Stimulated activated CD8-positive, alpha-beta memory T cell treated with anti-CD3 and anti-CD28 coated beads, Interleukin-15, amount 100 ng/mL, for 48 hours (primary cell): ENCODE data around the gene USP17L19.
"Not testable (repeated sequence)": the region's sequence is repeated elsewhere in the genome, so short reads cannot be mapped to it uniquely, and the experiment has no call there.

Experiments
- DNase-seq, 2 donors: peaks; one replicate each; pipeline ENCODE4 v3.0.0-alpha.2; 2020; ENCODE audit warnings: low read depth in 2 of 2

Gene USP17L19

DNA sequence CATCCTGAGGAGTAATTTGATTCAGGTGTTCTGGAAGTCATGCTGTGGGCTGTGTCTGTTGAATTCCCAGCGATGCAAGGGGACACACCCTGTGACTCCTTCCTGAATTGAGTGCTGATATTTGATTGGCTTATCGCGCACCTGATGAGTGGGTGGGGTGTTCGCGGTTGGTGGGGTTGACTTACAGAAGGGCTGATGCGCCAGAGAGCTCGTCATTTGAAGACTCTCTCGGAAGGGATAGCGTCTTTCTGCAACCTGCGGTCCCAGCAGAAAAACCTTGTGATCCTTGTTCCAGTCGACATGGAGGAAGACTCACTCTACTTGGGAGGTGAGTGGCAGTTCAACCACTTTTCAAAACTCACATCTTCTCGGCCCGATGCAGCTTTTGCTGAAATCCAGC, at the start of gene USP17L19:
Gene USP17L19 (plus strand): TSS at position 301 of the 400 bp plus-strand sequence. CDS start 0 bp downstream, at position 301.
- DNase-seq = not testable (repeated sequence)

DNA sequence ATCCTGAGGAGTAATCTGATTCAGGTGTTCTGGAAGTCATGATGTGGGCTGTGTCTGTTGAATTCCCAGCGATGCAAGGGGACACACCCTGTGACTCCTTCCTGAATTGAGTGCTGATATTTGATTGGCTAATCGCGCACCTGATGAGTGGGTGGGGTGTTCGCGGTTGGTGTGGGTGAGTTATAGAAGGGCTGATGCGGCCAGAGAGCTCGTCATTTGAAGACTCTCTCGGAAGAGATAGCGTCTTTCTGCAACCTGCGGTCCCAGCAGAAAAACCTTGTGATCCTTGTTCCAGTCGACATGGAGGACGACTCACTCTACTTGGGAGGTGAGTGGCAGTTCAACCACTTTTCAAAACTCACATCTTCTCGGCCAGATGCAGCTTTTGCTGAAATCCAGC, 42.8 kb upstream of the USP17L19 start, which contains the start of gene USP17L10:
Gene USP17L10 (plus strand): TSS at position 301 of the 400 bp plus-strand sequence. CDS start 0 bp downstream, at position 301.
- DNase-seq = not testable (repeated sequence)

DNA sequence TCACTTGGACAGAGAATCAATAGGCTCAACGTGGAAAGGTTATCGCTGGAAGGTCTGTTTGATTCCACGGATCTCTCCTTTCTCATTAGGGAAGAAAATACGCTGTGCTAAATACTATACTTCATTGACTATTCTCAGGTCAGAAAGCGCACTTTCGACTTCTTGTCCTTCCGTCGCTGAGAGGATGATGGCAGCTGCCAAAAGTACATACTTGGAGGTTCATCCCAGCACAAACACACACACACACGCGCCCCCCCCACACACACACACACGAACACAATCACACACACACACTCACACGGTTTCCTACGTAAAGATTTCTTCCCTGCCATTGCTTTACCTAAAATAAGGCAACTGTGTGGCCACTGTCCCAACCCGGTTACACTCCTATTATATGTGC, 38.5 kb upstream of the USP17L19 start:
- DNase-seq = not testable (repeated sequence)

DNA sequence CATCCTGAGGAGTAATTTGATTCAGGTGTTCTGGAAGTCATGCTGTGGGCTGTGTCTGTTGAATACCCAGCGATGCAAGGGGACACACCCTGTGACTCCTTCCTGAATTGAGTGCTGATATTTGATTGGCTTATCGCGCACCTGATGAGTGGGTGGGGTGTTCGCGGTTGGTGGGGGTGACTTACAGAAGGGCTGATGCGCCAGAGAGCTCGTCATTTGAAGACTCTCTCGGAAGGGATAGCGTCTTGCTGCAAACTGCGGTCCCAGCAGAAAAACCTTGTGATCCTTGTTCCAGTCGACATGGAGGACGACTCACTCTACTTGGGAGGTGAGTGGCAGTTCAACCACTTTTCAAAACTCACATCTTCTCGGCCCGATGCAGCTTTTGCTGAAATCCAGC, 38.1 kb upstream of the USP17L19 start, which contains the start of gene USP17L11:
Gene USP17L11 (plus strand): TSS at position 301 of the 400 bp plus-strand sequence. CDS start 0 bp downstream, at position 301.
- DNase-seq = not testable (repeated sequence)

GRCh38 chr4:9219852-9220251, 33.3 kb upstream of the USP17L19 start, which contains the start of gene USP17L12:
USP17L12 (plus strand) TSS chr4:9220152; CDS start chr4:9220152, 0 bp downstream.
- DNase-seq = not testable (repeated sequence)

GRCh38 chr4:9224596-9224995, 28.6 kb upstream of the USP17L19 start, which contains the start of gene USP17L13:
USP17L13 (plus strand) TSS chr4:9224896; CDS start chr4:9224896, 0 bp downstream.
- not testable (repeated sequence) for DNase-seq

GRCh38 chr4:9230249-9230648, 22.9 kb upstream of the USP17L19 start:
- DNase-seq = not testable (repeated sequence)

GRCh38 chr4:9234085-9234484, 19.1 kb upstream of the USP17L19 start, which contains the start of gene USP17L15:
USP17L15 (plus strand) TSS chr4:9234385; CDS start chr4:9234385, 0 bp downstream.
- not testable (repeated sequence) for DNase-seq

DNA sequence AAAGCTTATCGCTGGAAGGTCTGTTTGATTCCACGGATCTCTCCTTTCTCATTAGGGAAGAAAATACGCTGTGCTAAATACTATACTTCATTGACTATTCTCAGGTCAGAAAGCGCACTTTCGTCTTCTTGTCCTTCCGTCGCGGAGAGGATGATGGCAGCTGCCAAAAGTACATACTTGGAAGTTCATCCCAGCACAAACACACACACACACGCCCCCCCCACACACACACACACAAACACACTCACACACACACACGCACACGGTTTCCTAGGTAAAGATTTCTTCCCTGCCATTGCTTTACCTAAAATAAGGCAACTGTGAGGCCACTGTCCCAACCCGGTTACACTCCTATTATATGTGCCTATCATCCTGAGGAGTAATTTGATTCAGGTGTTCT, 14.7 kb upstream of the USP17L19 start:
- not testable (repeated sequence) for DNase-seq

DNA sequence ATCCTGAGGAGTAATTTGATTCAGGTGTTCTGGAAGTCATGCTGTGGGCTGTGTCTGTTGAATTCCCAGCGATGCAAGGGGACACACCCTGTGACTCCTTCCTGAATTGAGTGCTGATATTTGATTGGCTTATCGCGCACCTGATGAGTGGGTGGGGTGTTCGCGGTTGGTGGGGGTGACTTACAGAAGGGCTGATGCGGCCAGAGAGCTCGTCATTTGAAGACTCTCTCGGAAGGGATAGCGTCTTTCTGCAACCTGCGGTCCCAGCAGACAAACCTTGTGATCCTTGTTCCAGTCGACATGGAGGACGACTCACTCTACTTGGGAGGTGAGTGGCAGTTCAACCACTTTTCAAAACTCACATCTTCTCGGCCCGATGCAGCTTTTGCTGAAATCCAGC, 9.6 kb upstream of the USP17L19 start, which contains the start of gene USP17L17:
Gene USP17L17 (plus strand): TSS at position 301 of the 400 bp plus-strand sequence. CDS start 0 bp downstream, at position 301.
- not testable (repeated sequence) for DNase-seq

DNA sequence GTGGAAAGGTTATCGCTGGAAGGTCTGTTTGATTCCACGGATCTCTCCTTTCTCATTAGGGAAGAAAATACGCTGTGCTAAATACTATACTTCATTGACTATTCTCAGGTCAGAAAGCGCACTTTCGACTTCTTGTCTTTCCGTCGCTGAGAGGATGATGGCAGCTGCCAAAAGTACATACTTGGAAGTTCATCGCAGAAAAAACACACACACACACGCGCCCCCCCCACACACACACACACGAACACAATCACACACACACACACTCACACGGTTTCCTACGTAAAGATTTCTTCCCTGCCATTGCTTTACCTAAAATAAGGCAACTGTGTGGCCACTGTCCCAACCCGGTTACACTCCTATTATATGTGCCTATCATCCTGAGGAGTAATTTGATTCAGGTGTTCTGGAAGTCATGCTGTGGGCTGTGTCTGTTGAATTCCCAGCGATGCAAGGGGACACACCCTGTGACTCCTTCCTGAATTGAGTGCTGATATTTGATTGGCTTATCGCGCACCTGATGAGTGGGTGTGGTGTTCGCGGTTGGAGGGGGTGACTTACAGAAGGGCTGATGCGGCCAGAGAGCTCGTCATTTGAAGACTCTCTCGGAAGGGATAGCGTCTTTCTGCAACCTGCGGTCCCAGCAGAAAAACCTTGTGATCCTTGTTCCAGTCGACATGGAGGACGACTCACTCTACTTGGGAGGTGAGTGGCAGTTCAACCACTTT, 5.1 kb upstream of the USP17L19 start, which contains the start of gene USP17L18:
Gene USP17L18 (plus strand): TSS at position 678 of the 728 bp plus-strand sequence. CDS start 0 bp downstream, at position 678.
- not testable (repeated sequence) for DNase-seq

GRCh38 chr4:9257824-9258223, 4.6 kb downstream of the USP17L19 start, which contains the start of gene USP17L20:
USP17L20 (plus strand) TSS chr4:9258124; CDS start chr4:9258124, 0 bp downstream.
- DNase-seq = not testable (repeated sequence)

GRCh38 chr4:9262572-9262971, 9.4 kb downstream of the USP17L19 start, which contains the start of gene USP17L21:
USP17L21 (plus strand) TSS chr4:9262872; CDS start chr4:9262872, 0 bp downstream.
- not testable (repeated sequence) for DNase-seq

DNA sequence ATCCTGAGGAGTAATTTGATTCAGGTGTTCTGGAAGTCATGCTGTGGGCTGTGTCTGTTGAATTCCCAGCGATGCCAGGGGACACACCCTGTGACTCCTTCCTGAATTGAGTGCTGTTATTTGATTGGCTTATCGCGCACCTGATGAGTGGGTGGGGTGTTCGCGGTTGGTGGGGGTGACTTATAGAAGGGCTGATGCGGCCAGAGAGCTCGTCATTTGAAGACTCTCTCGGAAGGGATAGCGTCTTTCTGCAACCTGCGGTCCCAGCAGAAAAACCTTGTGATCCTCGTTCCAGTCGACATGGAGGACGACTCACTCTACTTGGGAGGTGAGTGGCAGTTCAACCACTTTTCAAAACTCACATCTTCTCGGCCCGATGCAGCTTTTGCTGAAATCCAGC, 14.1 kb downstream of the USP17L19 start, which contains the start of gene USP17L22:
Gene USP17L22 (plus strand): TSS at position 301 of the 400 bp plus-strand sequence. CDS start 0 bp downstream, at position 301.
- DNase-seq = not testable (repeated sequence)

DNA sequence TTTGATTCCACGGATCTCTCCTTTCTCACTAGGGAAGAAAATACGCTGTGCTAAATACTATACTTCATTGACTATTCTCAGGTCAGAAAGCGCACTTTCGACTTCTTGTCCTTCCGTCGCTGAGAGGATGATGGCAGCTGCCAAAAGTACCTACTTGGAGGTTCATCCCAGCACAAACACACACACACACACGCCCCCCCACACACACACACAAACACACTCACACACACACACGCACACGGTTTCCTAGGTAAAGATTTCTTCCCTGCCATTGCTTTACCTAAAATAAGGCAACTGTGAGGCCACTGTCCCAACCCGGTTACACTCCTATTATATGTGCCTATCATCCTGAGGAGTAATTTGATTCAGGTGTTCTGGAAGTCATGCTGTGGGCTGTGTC, 18.5 kb downstream of the USP17L19 start:
- not testable (repeated sequence) for DNase-seq
